Testis (tissue), 2 donors: ENCODE measurements around the gene ANKRD55.

Experiments used
- CTCF ChIP-seq, 3 experiments: fragments of 450-650 bp in 2 of 3; fragments of 200-600 bp in 1 of 3; sonication (generic) in 1 of 3; IDR thresholded peaks; one replicate each; pipeline ENCODE4 v1.5.1; 2016 to 2019; ENCODE audit warnings: antibody characterized with exemption in 3 of 3, mild to moderate bottlenecking in 2 of 3, moderate library complexity in 1 of 3
- POLR2A ChIP-seq: fragments of 450-650 bp; IDR thresholded peaks from one replicate; pipeline ENCODE4 v1.6.1; 2017; ENCODE audit warnings: antibody characterized with exemption, mild to moderate bottlenecking, moderate library complexity

GRCh38 chr5:56075361-56075760 is 157.8 kb downstream of the ANKRD55 start:
- TF ChIP-seq CTCF (IDR thresholded peaks at IDR 0.05) = no peak
- TF ChIP-seq POLR2A = no peak
